ENCODE data around the gene CBY3.
"Not testable (repeated sequence)": the region's sequence is repeated elsewhere in the genome, so short reads cannot be mapped to it uniquely, and the experiment has no call there.

The CBY3 gene

GRCh38 chr5:179649166-179649703 lies 31.6 kb downstream of the CBY3 start:
- H3K27me3 Mint-ChIP-seq; DNase-seq (ENCODE audit: low spot score in 2 of 2); H3K36me3 Mint-ChIP-seq; H3K4me3 Mint-ChIP-seq; H3K4me1 Mint-ChIP-seq; ATAC-seq (ENCODE audit: low read depth); H3K27ac Mint-ChIP-seq; H3K9me3 Mint-ChIP-seq: not testable (repeated sequence)

DNA sequence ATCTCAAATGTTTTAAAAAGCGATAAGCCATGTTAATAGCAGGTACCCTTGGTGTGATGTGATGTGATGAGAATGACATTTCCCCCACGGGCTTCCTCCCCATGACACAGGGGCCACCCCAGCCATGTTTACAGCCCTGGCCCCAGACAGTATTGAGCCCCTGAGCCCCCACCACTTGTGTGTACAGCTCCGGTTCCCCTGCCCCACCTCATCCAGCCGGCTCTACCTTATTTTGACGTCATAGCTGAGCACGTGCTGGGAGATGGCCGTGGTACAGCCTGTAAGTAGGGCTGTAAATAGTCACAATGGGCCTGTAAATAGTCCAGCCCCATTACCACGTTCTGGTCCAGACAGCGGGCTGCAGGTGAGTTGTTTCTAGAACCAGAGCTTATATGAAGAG lies 32.4 kb downstream of the CBY3 start:
- Mint-ChIP-seq H3K4me3 (no peak overlapping the region), H3K27me3 (peaks cover 3% of the 10 kb centered on the region), H3K36me3 (no peaks in the 10 kb centered on the region), H3K27ac (no peak overlapping the region), H3K9me3 (no peaks in the 10 kb centered on the region), H3K4me1 (no peaks in the 10 kb centered on the region)
- no peak for ATAC-seq (ENCODE audit: low read depth)
- no peak for DNase-seq (ENCODE audit: low spot score in 2 of 2)

- not testable (repeated sequence) for ATAC-seq (ENCODE audit: low read depth); H3K27ac Mint-ChIP-seq; H3K4me3 Mint-ChIP-seq; H3K36me3 Mint-ChIP-seq; DNase-seq (ENCODE audit: low spot score in 2 of 2); H3K9me3 Mint-ChIP-seq; H3K4me1 Mint-ChIP-seq; H3K27me3 Mint-ChIP-seq
These were observed 36.1 kb downstream of the CBY3 start for GRCh38 chr5:179644766-179645165.

GRCh38 chr5:179643141-179643920 lies 37.5 kb downstream of the CBY3 start:
- not testable (repeated sequence) for H3K36me3 Mint-ChIP-seq; H3K27me3 Mint-ChIP-seq; H3K4me3 Mint-ChIP-seq; ATAC-seq (ENCODE audit: low read depth); H3K27ac Mint-ChIP-seq; DNase-seq (ENCODE audit: low spot score in 2 of 2); H3K4me1 Mint-ChIP-seq; H3K9me3 Mint-ChIP-seq

DNA sequence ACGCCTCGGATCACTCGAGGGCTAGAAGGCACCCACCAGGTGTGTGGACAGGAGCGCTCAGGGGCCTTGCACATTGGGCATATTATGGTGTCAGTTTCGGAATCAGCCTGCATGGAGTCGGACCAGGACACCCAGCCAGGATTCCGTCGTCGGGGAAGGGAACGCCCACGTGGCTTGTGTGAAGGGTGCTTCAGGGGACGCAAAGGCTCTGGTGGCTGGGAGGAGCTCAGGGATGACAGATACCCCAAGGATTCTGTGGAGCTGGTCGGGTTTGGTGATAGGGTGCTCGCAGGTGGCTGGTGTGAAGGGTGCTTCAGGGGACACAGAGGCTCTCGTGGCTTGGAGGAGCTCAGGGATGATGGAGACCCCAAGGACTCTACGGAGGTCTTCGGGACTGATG lies 38.2 kb downstream of the CBY3 start:
- ATAC-seq (ENCODE audit: low read depth); DNase-seq (ENCODE audit: low spot score in 2 of 2); H3K27ac Mint-ChIP-seq; H3K4me1 Mint-ChIP-seq; H3K27me3 Mint-ChIP-seq; H3K36me3 Mint-ChIP-seq; H3K4me3 Mint-ChIP-seq; H3K9me3 Mint-ChIP-seq: not testable (repeated sequence)

GRCh38 chr5:179641745-179642144 lies 39.1 kb downstream of the CBY3 start:
- H3K36me3 Mint-ChIP-seq; H3K27ac Mint-ChIP-seq; DNase-seq (ENCODE audit: low spot score in 2 of 2); ATAC-seq (ENCODE audit: low read depth); H3K4me3 Mint-ChIP-seq; H3K9me3 Mint-ChIP-seq; H3K4me1 Mint-ChIP-seq; H3K27me3 Mint-ChIP-seq: not testable (repeated sequence)

GRCh38 chr5:179639296-179639695 lies 41.5 kb downstream of the CBY3 start:
- not testable (repeated sequence) for H3K36me3 Mint-ChIP-seq; DNase-seq (ENCODE audit: low spot score in 2 of 2); H3K9me3 Mint-ChIP-seq; ATAC-seq (ENCODE audit: low read depth); H3K27ac Mint-ChIP-seq; H3K4me3 Mint-ChIP-seq; H3K27me3 Mint-ChIP-seq; H3K4me1 Mint-ChIP-seq

- not testable (repeated sequence) for H3K27me3 Mint-ChIP-seq; H3K9me3 Mint-ChIP-seq; H3K4me3 Mint-ChIP-seq; H3K27ac Mint-ChIP-seq; DNase-seq (ENCODE audit: low spot score in 2 of 2); H3K36me3 Mint-ChIP-seq; H3K4me1 Mint-ChIP-seq
- peak; percentile 95 for ATAC-seq (ENCODE audit: low read depth)
These were observed 46.3 kb downstream of the CBY3 start for GRCh38 chr5:179634370-179635172.

- not testable (repeated sequence) for H3K9me3 Mint-ChIP-seq; H3K4me1 Mint-ChIP-seq; DNase-seq (ENCODE audit: low spot score in 2 of 2); H3K36me3 Mint-ChIP-seq; H3K4me3 Mint-ChIP-seq; H3K27me3 Mint-ChIP-seq; H3K27ac Mint-ChIP-seq
- ATAC-seq (ENCODE audit: low read depth): peak; percentile 68
These were observed 47.1 kb downstream of the CBY3 start for GRCh38 chr5:179633501-179634369.
